Activated CD8-positive, alpha-beta memory T cell treated with anti-CD3 and anti-CD28 coated beads for 36 hours (primary cell): ENCODE data around the gene MOSPD2. TPM values are rescaled to one million over a fixed set of nuclear protein-coding genes. Genes with fewer than 3 reads are reported as not detected.

Source experiments
- CTCF ChIA-PET: fragments of 350-600 bp; sonication (Branson Sonifier 250); formaldehyde crosslinking; loops from one replicate; lab custom pipeline; 2021; ENCODE audit warnings: antibody characterized with exemption; lab: Charles Lee
- POLR2A ChIA-PET: fragments of 350-600 bp; sonication (Branson Sonifier 250); formaldehyde crosslinking; loops from one replicate; lab custom pipeline; 2021; ENCODE audit warnings: antibody characterized with exemption; lab: Charles Lee
- total RNA-seq, 2 experiments: library from RNA; stranded (reverse); gene quantifications; one replicate each; pipeline ENCODE4 v1.2.3, GENCODE V29; 2021

Gene MOSPD2
- total RNA-seq = 1 to 10 TPM; 8.2 to 9.5 TPM

GRCh38 chrX:14872851-14873675 is at the start of gene MOSPD2, which contains the start of gene FANCB:
MOSPD2 (plus strand) TSS chrX:14873421; CDS start chrX:14873529, 108 bp downstream.
FANCB (minus strand) TSS chrX:14873069; CDS start chrX:14865510, 7,559 bp downstream.
- CTCF ChIA-PET = no interaction called here
- POLR2A ChIA-PET = interaction anchor here (0.6 to 1.1 kb wide), 2 partner anchors 10 to 261 kb away, joined by 3 read pairs; no protein-coding TSS in a partner anchor

GRCh38 chrX:14825851-14826250 is 47.4 kb upstream of the MOSPD2 start:
- ChIA-PET POLR2A (no interaction called here), CTCF (no interaction called here)

GRCh38 chrX:14826319-14826718 is 46.9 kb upstream of the MOSPD2 start:
- CTCF ChIA-PET = no interaction called here
- POLR2A ChIA-PET = no interaction called here

GRCh38 chrX:14829643-14830042 is 43.6 kb upstream of the MOSPD2 start:
- CTCF ChIA-PET = no interaction called here

GRCh38 chrX:14832151-14832550 is 41.1 kb upstream of the MOSPD2 start:
- CTCF ChIA-PET = no interaction called here
- POLR2A ChIA-PET = no interaction called here

More at GRCh38 chrX:14829643-14830042, 43.6 kb upstream of the MOSPD2 start:
- POLR2A ChIA-PET = no interaction called here

GRCh38 chrX:14832586-14832985 is 40.6 kb upstream of the MOSPD2 start:
- ChIA-PET POLR2A (no interaction called here), CTCF (no interaction called here)

- POLR2A ChIA-PET = no interaction called here
- CTCF ChIA-PET = no interaction called here
Measured at GRCh38 chrX:14837155-14837554, 36.1 kb upstream of the MOSPD2 start.

- POLR2A ChIA-PET = no interaction called here
Measured at GRCh38 chrX:14843666-14844065, 29.6 kb upstream of the MOSPD2 start.

GRCh38 chrX:14851526-14851925 is 21.7 kb upstream of the MOSPD2 start:
- ChIA-PET CTCF (no interaction called here), POLR2A (no interaction called here)

More at GRCh38 chrX:14843666-14844065, 29.6 kb upstream of the MOSPD2 start:
- CTCF ChIA-PET = no interaction called here

- ChIA-PET CTCF (no interaction called here), POLR2A (no interaction called here)
Measured at GRCh38 chrX:14864631-14865030, 8.6 kb upstream of the MOSPD2 start.

GRCh38 chrX:14865201-14865600 is 8.0 kb upstream of the MOSPD2 start:
- POLR2A ChIA-PET = no interaction called here
- CTCF ChIA-PET = no interaction called here

- POLR2A ChIA-PET = interaction anchor here (0.5 kb wide), 1 partner anchor 10 kb away, joined by 4 read pairs; no protein-coding TSS in a partner anchor
- CTCF ChIA-PET = interaction anchor here (0.6 kb wide), 1 partner anchor 478 kb away, joined by 3 read pairs; no protein-coding TSS in a partner anchor
Measured at GRCh38 chrX:14871767-14872166, 1.5 kb upstream of the MOSPD2 start.

- ChIA-PET CTCF (interaction anchor here (0.6 kb wide), 1 partner anchor 477 kb away, joined by 3 read pairs; no protein-coding TSS in a partner anchor), POLR2A (interaction anchor here (0.6 kb wide), 1 partner anchor 262 kb away, joined by 3 read pairs; no protein-coding TSS in a partner anchor)
Measured at GRCh38 chrX:14872355-14872754, 866 bp upstream of the MOSPD2 start.

GRCh38 chrX:14873676-14874049 is 442 bp downstream of the MOSPD2 start:
- ChIA-PET POLR2A (interaction anchor here (1.1 kb wide), 1 partner anchor 9 kb away, joined by 3 read pairs; no protein-coding TSS in a partner anchor), CTCF (no interaction called here)

- POLR2A ChIA-PET = no interaction called here
- CTCF ChIA-PET = no interaction called here
Measured at GRCh38 chrX:14875624-14876023, 2.4 kb downstream of the MOSPD2 start.

GRCh38 chrX:14883826-14884225 is 10.6 kb downstream of the MOSPD2 start:
- ChIA-PET CTCF (no interaction called here), POLR2A (no interaction called here)

- POLR2A ChIA-PET = no interaction called here
- CTCF ChIA-PET = no interaction called here
Measured at GRCh38 chrX:14884714-14885113, 11.5 kb downstream of the MOSPD2 start.

GRCh38 chrX:14886252-14886651 is 13.0 kb downstream of the MOSPD2 start:
- ChIA-PET CTCF (no interaction called here), POLR2A (no interaction called here)

- POLR2A ChIA-PET = no interaction called here
- CTCF ChIA-PET = no interaction called here
Measured at GRCh38 chrX:14896273-14896672, 23.1 kb downstream of the MOSPD2 start.

GRCh38 chrX:14897042-14897441 is 23.8 kb downstream of the MOSPD2 start:
- ChIA-PET POLR2A (no interaction called here), CTCF (no interaction called here)

- ChIA-PET CTCF (no interaction called here), POLR2A (no interaction called here)
Measured at GRCh38 chrX:14899607-14900006, 26.4 kb downstream of the MOSPD2 start.
